Daoy (cell line): Measurements from ENCODE around the gene RMRP. TPM values are rescaled to one million over a fixed set of nuclear protein-coding genes. Genes with fewer than 3 reads are reported as not detected.
"Not testable (repeated sequence)": the region's sequence is repeated elsewhere in the genome, so short reads cannot be mapped to it uniquely, and the experiment has no call there.

Source experiments
- DNase-seq: peaks from one replicate; pipeline ENCODE4 v3.0.0-alpha.2; 2015; ENCODE audit warnings: low read depth
- total RNA-seq: library from RNA; depleted of rRNA; stranded (reverse); fragments of >200 nt; shearing (Covaris generic); gene quantifications from 2 replicates; pipeline ENCODE4 v1.2.3, GENCODE V29; 2014

RMRP gene
- total RNA-seq, 1 experiment from 2014 or later, result 3,813 TPM

GRCh38 chr9:35665471-35665818 is 7.6 kb upstream of the RMRP start:
- no peak for DNase-seq

- DNase-seq, result peak; percentile 94
These were observed 7.0 kb upstream of the RMRP start, which contains the start of gene ARHGEF39 for GRCh38 chr9:35664531-35665470. Gene ARHGEF39 (minus strand): TSS chr9:35665195. CDS start chr9:35665169, 26 bp downstream.

GRCh38 chr9:35662437-35662836 is 4.6 kb upstream of the RMRP start:
- no peak for DNase-seq

- no peak for DNase-seq
These were observed 4.0 kb upstream of the RMRP start for GRCh38 chr9:35661756-35662350.

- DNase-seq, result no peak
These were observed 3.2 kb upstream of the RMRP start for GRCh38 chr9:35660966-35661415.

- peak; percentile 81 for DNase-seq
These were observed 1.5 kb upstream of the RMRP start for GRCh38 chr9:35659340-35659739.

- peak; percentile 78 for DNase-seq
These were observed 1.1 kb upstream of the RMRP start for GRCh38 chr9:35658968-35659220.

- DNase-seq, result peak; percentile 94
These were observed 533 bp upstream of the RMRP start, which contains the start of gene CCDC107 for GRCh38 chr9:35658137-35658967. Gene CCDC107 (plus strand): TSS chr9:35658292. CDS start chr9:35658380, 88 bp downstream.

- DNase-seq, result no peak
These were observed 831 bp downstream of the RMRP start for GRCh38 chr9:35656831-35657545.

- no peak for DNase-seq
These were observed 1.5 kb downstream of the RMRP start for GRCh38 chr9:35656348-35656747.

- DNase-seq, result no peak
These were observed 4.2 kb downstream of the RMRP start for GRCh38 chr9:35653611-35654010.

GRCh38 chr9:35652829-35653209 is 5.0 kb downstream of the RMRP start:
- no peak for DNase-seq

GRCh38 chr9:35651956-35652828 is 5.6 kb downstream of the RMRP start:
- DNase-seq, result no peak

- DNase-seq, result no peak
These were observed 7.3 kb downstream of the RMRP start, which contains the start of gene SIT1 for GRCh38 chr9:35650341-35651158. Gene SIT1 (minus strand): TSS chr9:35650931. CDS start chr9:35650853, 78 bp downstream.

- no peak for DNase-seq
These were observed 8.1 kb downstream of the RMRP start for GRCh38 chr9:35649431-35650340.

GRCh38 chr9:35646533-35647265 is 11.1 kb downstream of the RMRP start:
- peak; percentile 96 for DNase-seq

GRCh38 chr9:35646153-35646532 is 11.7 kb downstream of the RMRP start:
- no peak for DNase-seq

GRCh38 chr9:35645736-35646135 is 12.1 kb downstream of the RMRP start:
- DNase-seq, result not testable (repeated sequence)
